HG02884 (cell line): ENCODE data around the gene SDK2.
"Not testable (repeated sequence)": the region's sequence is repeated elsewhere in the genome, so short reads cannot be mapped to it uniquely, and the experiment has no call there.

ENCODE experiments used
- ATAC-seq: cut with Tn5 transposase; IDR thresholded peaks from one replicate; pipeline ENCODE4 v1.9.1; 2021; ENCODE audit warnings: mild to moderate bottlenecking, moderate library complexity; ENCODE audit not compliant: unreplicated experiment

Gene SDK2

DNA sequence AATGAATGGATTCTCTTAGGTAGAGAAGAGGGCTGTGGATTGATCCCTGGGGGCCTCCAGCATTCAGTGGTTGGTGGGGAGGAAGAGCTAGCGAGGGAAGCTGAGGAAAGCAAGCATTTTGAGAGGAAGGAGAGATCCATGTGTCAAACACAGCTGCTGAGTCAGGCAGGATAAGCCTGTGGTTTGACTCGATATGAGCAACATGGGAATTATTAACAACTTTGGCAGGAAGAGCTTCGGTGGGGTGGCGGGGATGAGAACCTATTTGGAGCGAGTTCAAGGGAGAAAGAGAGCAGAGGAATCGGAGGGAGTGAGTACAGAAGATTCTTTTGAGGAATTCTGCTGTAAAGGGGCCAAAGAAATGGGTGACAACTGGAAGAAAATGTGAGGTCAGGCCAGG, 273.0 kb downstream of the SDK2 start:
- no peak for ATAC-seq

DNA sequence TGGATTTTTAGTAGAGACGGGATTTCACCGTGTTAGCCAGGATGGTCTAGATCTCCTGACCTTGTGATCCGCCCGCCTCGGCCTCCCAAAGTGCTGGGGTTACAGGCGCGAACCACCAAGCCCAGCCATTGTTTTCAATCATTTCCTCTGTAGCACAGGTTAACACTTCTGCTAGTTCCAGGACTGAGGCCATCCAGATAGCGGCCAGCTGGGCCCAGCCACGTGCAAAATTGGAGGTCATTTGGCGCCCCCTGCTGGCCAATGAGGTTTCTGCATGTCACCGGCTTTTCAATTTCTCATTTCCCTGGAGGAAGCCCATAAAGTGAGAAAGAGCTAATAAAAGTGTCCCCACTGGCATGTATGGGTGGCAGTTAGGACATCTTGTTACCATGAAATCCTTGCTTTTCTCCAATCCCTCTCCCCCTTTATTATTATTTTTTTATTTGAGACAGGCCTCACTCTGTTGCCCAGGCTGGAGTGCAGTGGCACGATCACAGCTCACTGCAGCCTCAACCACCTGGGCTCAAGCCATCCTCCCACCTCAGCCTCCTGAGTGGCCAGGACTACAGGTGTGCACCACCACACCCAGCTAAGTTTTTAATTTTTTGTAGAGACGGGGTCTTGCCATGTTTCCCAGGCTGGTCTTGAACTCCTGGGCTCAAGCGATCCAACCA, 274.3 kb downstream of the SDK2 start:
- ATAC-seq: not testable (repeated sequence)

DNA sequence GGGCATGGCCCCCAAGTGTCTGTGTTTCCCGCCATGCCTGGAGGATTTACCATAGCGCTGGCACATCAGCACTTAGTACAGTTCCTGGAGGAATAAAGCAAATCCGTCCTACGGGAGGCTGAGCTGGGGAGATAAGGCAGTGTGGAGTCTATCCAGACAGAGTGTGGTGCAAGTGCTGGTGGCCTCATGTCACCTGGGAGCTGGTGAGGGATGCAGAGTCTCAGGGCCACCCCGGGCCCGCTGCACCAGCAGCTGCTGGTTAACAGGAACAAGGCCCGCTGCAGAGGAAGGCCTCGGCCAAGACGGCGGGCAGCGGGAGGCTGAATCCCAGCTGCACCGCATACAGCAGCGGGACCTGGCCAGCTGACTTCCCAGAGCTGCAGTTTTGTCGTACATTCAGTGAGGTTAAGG, 275.1 kb downstream of the SDK2 start:
- no peak for ATAC-seq

DNA sequence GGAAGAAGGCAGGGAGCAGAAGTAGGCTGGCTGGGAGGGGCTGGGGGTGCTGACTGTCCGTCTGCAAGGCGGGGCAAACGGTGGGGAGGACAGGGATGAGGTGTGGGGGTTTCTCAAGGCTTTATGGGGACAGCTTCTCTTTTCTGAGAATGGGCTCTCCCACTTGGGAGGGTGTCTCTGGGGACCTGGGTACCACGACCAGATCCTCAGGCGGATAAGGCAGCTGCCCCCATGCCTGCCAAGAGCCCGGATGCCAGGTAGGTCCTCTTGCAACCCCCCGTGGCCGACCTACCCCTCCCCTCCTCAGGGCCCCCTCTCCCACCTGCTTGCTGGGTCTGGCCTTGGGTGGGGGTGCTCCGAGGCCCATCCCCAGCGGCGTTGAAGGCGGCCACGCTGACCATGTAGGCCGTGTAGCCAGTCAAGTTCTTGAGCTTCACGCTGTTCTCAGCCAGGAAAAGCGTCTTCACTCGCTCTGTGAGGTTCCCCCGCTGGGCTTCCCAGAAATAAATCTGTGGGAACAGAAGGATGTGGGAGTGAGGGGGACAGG, 276.1 kb downstream of the SDK2 start:
- ATAC-seq: no peak

DNA sequence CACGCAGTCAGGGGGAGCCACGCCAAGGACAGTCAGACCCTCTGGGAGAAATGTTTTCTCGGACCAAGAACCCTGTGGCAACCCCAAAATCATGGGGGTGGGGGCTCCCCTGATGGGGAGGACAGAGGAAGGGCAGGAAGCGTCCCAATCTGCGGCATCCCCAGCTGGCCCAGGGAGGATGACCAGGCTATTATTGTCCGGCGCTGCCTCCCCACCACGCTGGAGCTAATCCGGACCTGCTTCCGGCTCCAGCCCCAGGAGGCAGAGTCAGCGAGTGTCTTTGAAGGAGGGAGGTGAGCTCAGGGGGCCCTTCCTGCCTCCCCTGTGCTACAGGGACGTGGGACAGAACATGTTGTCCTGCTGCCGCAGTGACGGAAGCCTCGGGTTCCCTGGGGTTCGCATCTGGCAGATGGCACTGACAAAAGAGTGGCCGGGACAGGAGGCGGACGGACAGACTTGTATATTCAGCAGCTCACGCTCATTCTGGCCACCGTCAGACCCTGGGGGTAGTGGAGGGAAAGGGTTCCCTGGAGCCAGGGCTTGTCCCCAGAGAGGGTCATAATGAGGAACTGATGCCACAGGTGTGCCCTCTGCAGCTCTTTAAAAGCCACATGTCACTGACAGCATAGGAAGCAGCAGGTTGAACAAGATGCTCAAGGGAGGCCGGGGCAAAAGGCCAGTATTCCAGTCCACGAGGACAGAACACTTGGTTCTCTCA, 278.2 kb downstream of the SDK2 start:
- ATAC-seq: no peak

DNA sequence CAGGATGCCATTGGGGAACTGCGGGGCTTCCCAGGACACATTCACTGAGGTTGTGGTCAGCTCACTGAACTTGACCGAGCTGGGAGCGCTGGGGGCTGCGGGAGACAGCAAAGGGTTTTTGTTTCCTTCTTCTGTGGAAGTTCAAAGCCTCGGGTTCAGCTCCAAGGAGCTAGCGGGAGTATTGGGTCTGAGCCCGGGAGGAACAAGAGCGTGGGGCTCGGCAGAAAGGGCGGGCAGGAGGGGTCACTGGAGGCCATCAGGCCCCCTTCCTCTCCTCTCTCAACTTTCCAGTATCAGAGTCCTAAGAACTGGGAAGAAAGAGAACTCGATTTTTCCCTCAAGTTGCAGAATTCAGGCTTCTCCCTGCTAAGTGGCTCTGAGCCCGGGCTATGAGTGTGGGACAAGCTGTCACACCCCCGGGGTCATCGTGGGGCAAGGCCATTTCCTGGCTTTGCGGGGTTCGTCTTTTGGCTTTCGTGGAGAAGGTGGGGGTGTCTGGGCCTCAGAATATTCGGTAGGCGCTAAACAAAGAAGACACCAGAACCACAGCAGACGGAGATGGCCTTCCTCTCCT, 278.9 kb downstream of the SDK2 start:
- ATAC-seq: no peak

DNA sequence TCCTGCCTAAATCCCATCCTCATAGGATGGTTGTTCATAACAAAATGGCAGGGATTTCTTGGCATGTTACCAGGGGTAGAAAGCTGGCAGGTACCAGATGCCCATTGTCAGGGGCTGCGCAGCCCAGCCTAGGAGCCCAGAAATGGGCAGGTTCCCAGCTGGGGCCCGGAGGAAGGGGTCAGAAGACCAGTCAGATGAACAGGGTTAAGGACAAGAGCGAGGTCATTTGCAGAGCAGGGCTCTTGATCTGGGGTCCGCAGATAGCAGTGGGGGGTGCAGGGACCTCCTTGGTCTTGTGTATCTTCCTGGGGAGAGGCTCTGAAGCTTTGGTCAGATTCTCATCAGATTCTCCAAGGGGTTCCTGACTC, 280.1 kb downstream of the SDK2 start:
- ATAC-seq: no peak

DNA sequence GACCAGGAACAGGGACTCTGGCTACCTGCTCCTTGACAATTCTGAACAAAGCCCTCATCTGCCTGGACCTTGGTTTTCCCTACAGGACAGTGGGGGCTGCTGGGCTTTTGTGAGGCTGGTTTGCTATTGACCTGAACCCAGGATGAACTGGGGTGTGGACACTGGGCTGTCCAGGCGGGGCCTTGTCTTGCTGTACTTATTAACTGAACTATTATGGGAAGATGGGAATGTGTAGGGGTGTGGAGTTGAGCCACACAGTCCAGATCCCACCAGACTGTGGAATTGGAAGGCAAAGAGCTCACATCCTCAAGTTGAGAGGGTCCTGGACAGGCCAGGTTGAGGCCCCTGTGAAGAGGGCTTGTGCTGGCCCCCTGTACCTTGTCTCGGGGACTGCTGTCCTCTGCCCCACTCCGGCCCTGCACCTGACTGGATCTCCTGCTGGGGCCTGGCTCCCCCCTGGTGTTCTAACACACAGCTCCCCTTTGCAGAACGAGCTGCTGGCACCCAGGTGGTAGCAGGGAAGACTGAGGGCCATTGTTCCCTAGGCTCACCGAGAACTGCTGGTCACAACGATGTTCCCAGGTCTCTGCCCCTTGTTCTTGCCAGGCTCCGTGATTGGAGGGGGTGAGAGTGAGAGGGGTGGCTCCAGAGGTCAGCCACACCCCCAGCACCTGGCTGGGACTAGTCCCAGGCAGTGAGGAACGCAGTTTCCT, 280.6 kb downstream of the SDK2 start:
- no peak for ATAC-seq

DNA sequence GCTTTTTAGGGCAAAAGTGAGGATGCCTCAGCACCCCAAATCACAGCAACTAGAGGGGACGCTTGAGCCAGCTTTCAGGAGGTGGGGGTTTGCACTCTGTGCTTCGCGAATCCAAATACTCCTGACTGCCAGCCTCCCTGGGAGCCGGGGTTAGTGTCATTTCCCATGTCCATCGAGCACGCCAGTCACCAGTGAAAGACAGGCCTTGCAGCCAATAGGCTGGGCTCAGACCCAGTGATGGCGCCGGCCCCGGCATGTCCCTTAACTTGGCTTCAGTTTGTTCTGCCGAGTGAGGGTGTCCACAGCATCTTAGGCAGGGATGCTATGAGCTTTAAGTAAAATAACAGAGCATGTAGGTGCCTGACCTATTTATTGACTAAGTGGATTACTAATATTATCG, 281.5 kb downstream of the SDK2 start:
- ATAC-seq: no peak

DNA sequence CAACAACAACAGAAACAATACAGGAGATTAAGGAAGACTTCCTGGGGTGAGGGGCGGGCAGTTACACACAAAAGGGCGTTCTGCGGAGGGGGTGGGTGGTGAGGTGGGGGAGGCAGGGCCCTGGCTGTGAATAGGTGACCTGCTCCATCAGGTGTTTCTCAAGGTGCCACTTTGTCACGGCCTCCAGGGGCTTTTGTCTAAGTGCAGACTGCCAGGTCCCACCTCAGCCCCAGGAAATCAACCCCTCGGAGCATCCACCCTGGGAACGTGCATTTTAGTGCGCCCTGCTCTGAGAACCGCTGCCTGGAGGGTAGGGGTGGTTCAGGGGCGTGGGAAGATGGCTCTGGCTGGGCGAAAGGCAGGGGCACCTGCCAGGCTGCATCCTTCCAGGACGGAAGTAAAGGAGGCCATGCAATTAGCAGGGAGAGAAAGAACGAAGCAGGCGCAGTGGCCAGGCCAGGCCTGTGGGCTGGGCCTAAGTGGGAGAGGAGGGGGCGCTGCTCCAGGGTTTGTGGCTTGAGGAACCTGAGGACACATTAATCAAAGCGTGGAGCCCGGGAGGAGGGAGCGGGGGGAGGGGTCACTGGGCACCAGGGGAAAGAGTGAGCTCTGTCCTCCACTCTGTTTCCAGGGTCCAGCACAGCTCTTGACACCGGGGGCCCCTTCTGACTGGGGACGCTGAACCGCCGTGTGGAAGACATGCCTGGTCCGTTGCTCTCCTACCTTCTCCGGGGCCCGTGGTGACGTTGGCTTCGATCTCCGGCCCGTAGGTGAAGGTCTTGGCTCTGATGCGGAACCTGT, 283.1 kb downstream of the SDK2 start:
- ATAC-seq: no peak

DNA sequence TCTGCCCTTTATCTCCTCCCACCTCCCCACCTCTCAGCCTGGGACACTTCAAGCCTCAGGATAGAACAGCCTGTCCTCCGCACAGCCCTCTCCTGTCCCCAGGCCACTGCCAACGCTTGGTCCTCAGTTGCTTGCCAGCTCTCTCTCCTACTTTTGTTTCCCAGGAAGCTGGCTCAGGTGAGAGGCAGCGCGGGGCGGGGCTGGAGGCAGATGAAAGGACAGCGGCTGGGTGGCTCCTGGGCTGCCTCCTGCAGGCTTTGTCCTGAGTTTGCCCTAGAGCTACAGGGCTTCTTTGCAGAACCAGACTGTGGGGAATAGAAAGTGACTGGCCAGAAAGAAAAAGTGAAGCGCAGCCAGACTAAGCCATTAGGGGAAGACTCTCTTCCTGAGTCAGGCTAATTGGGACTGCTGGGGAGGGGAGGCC, 284.2 kb downstream of the SDK2 start:
- ATAC-seq: no peak

DNA sequence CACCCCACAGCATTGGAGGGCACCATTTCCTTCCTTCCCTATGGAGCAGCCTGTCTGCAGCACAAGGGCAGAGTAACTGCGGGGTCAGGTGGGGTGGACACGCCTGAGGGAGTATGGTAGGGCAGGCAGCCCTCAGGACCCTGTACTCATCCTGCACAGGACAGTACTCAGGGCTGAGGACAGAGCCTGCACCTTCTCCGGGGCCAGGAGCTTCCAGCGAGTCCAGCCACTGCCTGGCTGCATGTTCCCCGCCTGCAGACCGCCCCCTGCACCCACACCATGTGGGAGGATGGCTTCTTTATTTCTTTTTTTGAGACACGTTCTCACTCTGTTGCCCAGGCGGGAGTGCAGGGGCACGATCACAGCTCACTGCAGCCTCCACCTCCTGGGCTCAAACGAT, 284.9 kb downstream of the SDK2 start:
- no peak for ATAC-seq

DNA sequence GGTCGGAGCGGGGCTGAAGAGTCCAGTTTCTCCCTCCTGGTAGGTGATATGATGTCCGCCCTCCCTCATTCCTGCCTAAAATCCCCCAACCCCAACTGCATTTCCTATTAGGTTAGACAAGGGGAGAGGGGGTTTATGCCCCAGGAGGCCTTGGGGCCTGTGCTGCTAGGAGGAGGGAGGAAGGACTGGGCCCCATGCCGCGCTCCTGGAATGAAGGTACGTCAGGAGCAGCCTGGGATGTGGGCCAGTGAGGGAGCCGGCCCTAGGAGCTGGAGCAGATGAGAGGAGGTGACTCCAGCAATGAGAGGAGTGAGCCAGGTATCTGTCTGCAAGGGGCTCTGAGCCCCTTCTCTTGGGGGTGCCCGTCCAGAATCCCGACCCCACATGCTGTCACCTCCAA, 285.6 kb downstream of the SDK2 start:
- ATAC-seq: no peak

DNA sequence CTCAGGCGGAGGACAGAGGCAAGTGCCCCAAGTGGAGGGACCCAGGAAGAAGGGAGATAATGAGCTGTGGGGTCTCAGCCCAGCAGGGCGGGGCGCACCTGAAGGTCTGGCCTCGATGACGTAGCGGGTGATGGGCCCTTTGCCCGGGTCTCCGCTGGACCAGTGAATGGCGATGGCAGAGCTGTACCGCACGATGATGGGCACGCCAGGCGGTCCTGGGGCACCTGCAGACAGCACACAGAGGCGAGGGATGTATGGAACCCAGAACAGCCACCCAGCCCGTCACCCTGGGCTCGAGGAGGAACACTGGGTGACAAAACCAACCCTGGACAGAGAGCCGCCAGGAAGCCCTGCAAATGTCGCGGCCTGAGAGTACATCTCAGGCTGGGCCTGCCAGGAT, 286.3 kb downstream of the SDK2 start:
- ATAC-seq: no peak

DNA sequence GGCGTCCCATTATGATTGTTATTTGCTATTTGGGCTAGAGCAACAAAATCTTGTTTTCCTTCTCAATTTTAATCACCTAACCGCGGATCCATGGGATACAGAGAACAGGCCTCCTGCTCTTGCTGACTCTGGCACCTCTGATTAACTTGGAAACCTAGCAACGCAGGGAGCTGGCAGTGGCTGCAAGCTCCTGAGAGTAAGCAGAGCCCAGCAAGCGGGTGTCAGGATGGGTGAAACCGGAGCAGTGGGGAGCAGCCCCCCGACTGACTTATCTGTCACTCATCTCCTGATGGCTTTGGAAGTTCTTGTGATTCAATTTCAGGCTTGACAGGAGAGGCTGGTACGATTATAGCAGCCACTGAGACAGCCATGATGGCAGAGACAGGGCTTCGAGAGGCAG, 286.9 kb downstream of the SDK2 start:
- no peak for ATAC-seq

DNA sequence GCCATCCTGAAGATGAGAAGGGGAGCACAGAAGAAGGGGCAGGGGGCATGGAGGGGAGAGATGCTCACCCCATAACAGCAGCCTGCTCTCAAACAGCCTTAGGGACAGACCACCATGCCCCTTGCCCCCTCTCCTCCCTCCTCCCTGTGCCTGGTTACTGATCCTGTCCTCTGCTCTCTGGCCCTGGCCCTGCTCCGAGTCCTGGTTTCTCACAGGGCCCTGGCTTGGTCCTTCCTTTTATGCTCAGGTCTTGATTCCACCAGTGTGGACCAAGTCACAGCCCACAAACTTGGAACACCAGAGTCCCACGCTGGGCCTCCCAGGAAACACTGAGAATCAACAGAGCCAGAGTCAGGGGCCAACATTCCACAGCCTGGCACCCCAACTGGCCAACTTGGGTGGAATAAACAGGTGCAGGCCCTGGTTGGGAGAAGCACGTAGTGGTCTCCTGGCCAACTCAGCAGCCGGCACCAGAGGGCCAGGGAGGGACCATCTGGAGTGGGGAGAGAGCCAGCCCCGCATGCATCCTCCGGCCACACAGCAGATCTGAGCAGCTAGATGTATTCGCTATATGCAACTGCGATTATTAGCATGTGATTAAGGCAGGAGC, 287.6 kb downstream of the SDK2 start:
- ATAC-seq: no peak

DNA sequence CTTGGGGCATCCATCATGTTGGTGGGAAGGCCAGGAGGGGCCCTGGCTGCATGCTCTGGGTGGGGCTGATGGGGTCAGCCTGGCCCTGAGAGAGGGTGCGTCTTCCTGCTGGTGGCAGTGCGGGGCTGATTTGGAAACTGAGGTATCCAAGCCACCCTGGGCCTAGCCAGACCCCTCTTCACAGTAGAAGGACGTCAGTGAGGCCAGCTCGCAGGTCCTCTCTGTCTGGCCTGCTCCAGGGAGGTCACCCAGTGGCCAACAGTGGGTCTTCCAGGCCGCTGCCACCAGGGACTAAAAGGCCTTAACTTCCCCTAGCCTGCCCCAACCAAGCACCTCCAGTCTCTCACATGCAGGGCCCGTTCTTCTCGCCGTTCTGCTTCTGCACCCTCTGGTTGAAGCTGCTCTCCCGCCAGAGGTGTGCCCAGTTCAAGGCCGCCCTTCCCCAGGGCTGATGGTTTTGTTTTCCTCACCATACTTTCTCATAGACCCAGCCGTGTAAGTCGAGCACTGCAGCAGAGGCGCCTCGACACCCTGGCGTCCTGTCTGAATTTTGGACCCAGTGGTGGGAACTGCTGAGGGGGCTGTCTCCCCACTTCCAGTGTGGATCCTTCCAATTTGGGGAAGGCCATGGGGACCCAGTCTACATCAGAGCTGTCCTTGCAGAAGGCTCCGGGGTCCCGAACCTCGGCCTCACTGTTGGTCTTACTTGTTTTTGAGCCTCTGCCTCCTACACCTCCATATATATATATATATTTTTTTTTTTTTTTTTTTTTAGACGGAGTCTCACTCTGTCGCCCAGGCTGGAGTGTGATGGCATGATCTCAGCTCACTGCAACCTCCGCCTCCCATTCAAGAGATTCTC, 289.6 kb downstream of the SDK2 start:
- no peak for ATAC-seq

DNA sequence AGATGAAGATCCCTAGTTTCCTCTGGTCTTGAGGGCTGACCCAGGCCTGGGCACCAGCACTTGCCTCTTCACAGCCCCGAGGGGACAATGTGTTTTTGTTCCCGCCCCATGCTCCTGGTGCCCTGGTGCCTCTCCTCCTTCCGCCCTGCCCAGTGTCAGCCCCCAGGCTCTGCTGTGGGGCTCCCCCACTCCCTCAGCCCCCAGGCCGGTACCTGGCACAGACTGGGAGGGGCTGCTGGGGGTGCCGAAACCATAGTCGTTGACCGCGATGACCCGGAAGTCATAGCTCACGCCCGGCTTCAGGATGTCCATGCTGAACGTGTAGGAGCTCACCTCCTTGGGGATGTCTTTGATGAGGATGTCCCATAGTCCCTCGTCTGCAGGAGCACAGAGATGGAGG, 292.0 kb downstream of the SDK2 start:
- no peak for ATAC-seq

DNA sequence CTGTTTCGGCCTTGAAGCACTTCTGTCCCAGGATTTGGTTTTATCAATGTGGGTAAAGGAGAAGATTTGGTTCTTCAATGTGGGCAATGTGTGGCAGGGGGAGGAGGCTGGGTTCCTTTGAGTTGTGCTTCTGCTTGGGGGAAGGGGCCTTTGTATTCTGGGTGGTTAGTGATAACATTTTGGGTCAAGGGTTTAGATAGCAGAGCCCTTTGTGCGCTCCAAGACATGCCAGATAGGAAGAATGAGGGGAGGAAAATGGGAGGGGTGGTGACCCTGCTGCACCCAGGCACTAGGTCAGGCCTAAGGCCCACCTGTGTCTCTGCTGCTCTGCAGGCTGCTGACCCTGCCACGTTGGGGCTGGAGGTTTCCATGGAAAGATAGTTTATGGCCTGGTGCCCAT, 292.5 kb downstream of the SDK2 start:
- no peak for ATAC-seq
